ENCODE measurements around the gene CTNNBL1. TPM values are rescaled to one million over a fixed set of nuclear protein-coding genes. Genes with fewer than 3 reads are reported as not detected.

Gene CTNNBL1
- total and polyA plus RNA-seq, 2 donors (not counting 3 experiments of a cell fraction or from before 2014, with no cell fraction given) = 20.8 to 60.2 TPM

- Histone ChIP-seq H3K79me2 (ENCODE audit: control insufficient read depth, insufficient read depth, low read length) (no peaks in the 10 kb centered on the region), H4K20me1 (replicated peaks; ENCODE audit: control insufficient read depth, extremely low read depth, insufficient read depth, low read length) (no peaks in the 10 kb centered on the region), H3K4me3 (replicated peaks in 1 of 3; ENCODE audit: insufficient read depth in 1 of 3, low read depth in 1 of 3, low read length in 3 of 3) (no peak overlapping the region), H3K27me3 (ENCODE audit: control insufficient read depth in 2 of 2, insufficient read depth in 2 of 2, low read length in 2 of 2) (peaks cover 1 to 2% of the 10 kb centered on the region in 2 experiments), H3K4me2 (ENCODE audit: insufficient read depth, low read length) (no peak overlapping the region), H2AFZ (ENCODE audit: low read depth, low read length) (no peak overlapping the region), H3K9me1 (replicated peaks; ENCODE audit: control insufficient read depth, extremely low read depth, insufficient read depth, low read length) (no peaks in the 10 kb centered on the region), H3K36me3 (ENCODE audit: control insufficient read depth in 2 of 2, extremely low read depth in 1 of 2, insufficient read depth in 2 of 2, low read length in 2 of 2) (no peaks in the 10 kb centered on the region), H3K9ac (replicated peaks; ENCODE audit: extremely low read depth, insufficient read depth, low read length) (no peak overlapping the region), H3K27ac (ENCODE audit: insufficient read depth, low read depth, low read length) (no peak overlapping the region), H3K4me1 (ENCODE audit: control insufficient read depth, extremely low read depth, insufficient read depth, low read length) (no peaks in the 10 kb centered on the region), H3K9me3 (replicated peaks; ENCODE audit: control insufficient read depth, insufficient read depth, low read length) (no peaks in the 10 kb centered on the region)
- DNase-seq (ENCODE audit: low read depth, low spot score) (no peak), FAIRE-seq (no peak)
- TF ChIP-seq JUN (IDR thresholded peaks at IDR 0.05; ENCODE audit: borderline replicate concordance, insufficient read depth, insufficient read length, low read depth) (no peak), MAX (IDR thresholded peaks at IDR 0.05; ENCODE audit: insufficient read depth, insufficient read length) (no peak), GATA2 (IDR thresholded peaks at IDR 0.05; ENCODE audit: insufficient read depth, insufficient read length, low read depth, low read length) (no peak), EZH2 (IDR thresholded peaks at IDR 0.05; ENCODE audit: borderline replicate concordance, low read depth, low read length, severe bottlenecking) (no peak)
- no TSS peak for BruUV-seq (replicated peaks)
- intact Hi-C loops (cut with micrococcal nuclease) = no loop called here
- dilution Hi-C loops (cut with MboI; ENCODE audit: extremely low pct_ligation_motif_present, low sequenced_read_pairs) = no loop called here
- POLR2A ChIA-PET = no interaction called here
- CTCF ChIA-PET = no interaction called here
Measured at GRCh38 chr20:37650661-37651060, 43.2 kb upstream of the CTNNBL1 start.

- Histone ChIP-seq H3K4me3 (replicated peaks in 1 of 3; ENCODE audit: insufficient read depth in 1 of 3, low read depth in 1 of 3, low read length in 3 of 3) (no peak overlapping the region), H3K4me2 (ENCODE audit: insufficient read depth, low read length) (no peak overlapping the region), H3K27me3 (ENCODE audit: control insufficient read depth in 2 of 2, insufficient read depth in 2 of 2, low read length in 2 of 2) (peaks cover 0 to 1% of the 10 kb centered on the region in 2 experiments), H3K9ac (replicated peaks; ENCODE audit: extremely low read depth, insufficient read depth, low read length) (no peak overlapping the region), H3K27ac (ENCODE audit: insufficient read depth, low read depth, low read length) (no peak overlapping the region), H3K4me1 (ENCODE audit: control insufficient read depth, extremely low read depth, insufficient read depth, low read length) (no peaks in the 10 kb centered on the region), H4K20me1 (replicated peaks; ENCODE audit: control insufficient read depth, extremely low read depth, insufficient read depth, low read length) (no peaks in the 10 kb centered on the region), H3K36me3 (ENCODE audit: control insufficient read depth in 2 of 2, extremely low read depth in 1 of 2, insufficient read depth in 2 of 2, low read length in 2 of 2) (no peaks in the 10 kb centered on the region), H3K9me3 (replicated peaks; ENCODE audit: control insufficient read depth, insufficient read depth, low read length) (no peaks in the 10 kb centered on the region), H2AFZ (ENCODE audit: low read depth, low read length) (no peak overlapping the region), H3K9me1 (replicated peaks; ENCODE audit: control insufficient read depth, extremely low read depth, insufficient read depth, low read length) (no peaks in the 10 kb centered on the region), H3K79me2 (ENCODE audit: control insufficient read depth, insufficient read depth, low read length) (no peaks in the 10 kb centered on the region)
- peak; percentile 55 for FAIRE-seq
- POLR2A ChIA-PET = no interaction called here
- dilution Hi-C loops (cut with MboI; ENCODE audit: extremely low pct_ligation_motif_present, low sequenced_read_pairs) = no loop called here
- intact Hi-C loops (cut with micrococcal nuclease) = loop anchor here (1.0 kb wide), 1 partner anchor 569 kb away; no protein-coding TSS in a partner anchor
- peak; percentile 42 for DNase-seq (ENCODE audit: low read depth, low spot score)
- TF ChIP-seq EZH2 (IDR thresholded peaks at IDR 0.05; ENCODE audit: borderline replicate concordance, low read depth, low read length, severe bottlenecking) = no peak
- TF ChIP-seq FOS (IDR thresholded peaks at IDR 0.05; ENCODE audit: borderline replicate concordance, insufficient read depth, low read length) = no peak
- TF ChIP-seq CTCF (IDR thresholded peaks at IDR 0.05; ENCODE audit: extremely low read depth in 1 of 2, insufficient read depth in 1 of 2, low read depth in 1 of 2, low read length in 2 of 2) = peak; percentile 30 to 66
- TF ChIP-seq POLR2A (IDR thresholded peaks at IDR 0.05; ENCODE audit: low read depth, low read length) = no peak
- CTCF ChIA-PET = no interaction called here
- no TSS peak for BruUV-seq (replicated peaks)
Measured at GRCh38 chr20:37651932-37652331, 41.9 kb upstream of the CTNNBL1 start.
